Neural crest cell (in vitro differentiated cells): ENCODE data around the gene PGAP1. TPM values are rescaled to one million over a fixed set of nuclear protein-coding genes. Genes with fewer than 3 reads are reported as not detected.

Source experiments
- DNase-seq: peaks from one replicate; pipeline ENCODE4 v3.0.0; 2021; ENCODE audit warnings: low read depth, mixed read lengths, low spot score
- H3K27ac Mint-ChIP-seq: one replicate; pipeline ENCODE4 v1.8.0; 2021; ENCODE audit warnings: mild to moderate bottlenecking, mixed read lengths; ENCODE audit not compliant: unreplicated experiment
- H3K27me3 Mint-ChIP-seq: 2 replicates; pipeline ENCODE4 v1.8.0; 2021; ENCODE audit warnings: low read depth, mild to moderate bottlenecking, mixed read lengths
- H3K36me3 Mint-ChIP-seq: 2 replicates; pipeline ENCODE4 v1.8.0; 2021; ENCODE audit warnings: low read depth, mild to moderate bottlenecking, mixed read lengths
- H3K4me1 Mint-ChIP-seq: 2 replicates; pipeline ENCODE4 v1.8.0; 2021; ENCODE audit warnings: mixed read lengths
- H3K4me3 Mint-ChIP-seq: one replicate; pipeline ENCODE4 v1.8.0; 2021; ENCODE audit warnings: mild to moderate bottlenecking, mixed read lengths
- H3K9me3 Mint-ChIP-seq: 2 replicates; pipeline ENCODE4 v1.8.0; 2021; ENCODE audit warnings: mixed read lengths
- CTCF ChIP-seq: fragments of 200-600 bp; sonication (generic); conservative IDR thresholded peaks from 2 replicates; pipeline ENCODE4 v1.5.0; 2021; ENCODE audit warnings: antibody characterized with exemption, mild to moderate bottlenecking
- total RNA-seq: library from RNA; stranded (reverse); gene quantifications from 2 replicates; pipeline ENCODE4 v1.2.1, GENCODE V29; 2021

The PGAP1 gene
- total RNA-seq, 1 donor from 2014 or later = 48.2 TPM

- no peak overlapping the region for H3K27ac Mint-ChIP-seq
- no peaks in the 10 kb centered on the region for H3K27me3 Mint-ChIP-seq
- no peaks in the 10 kb centered on the region for H3K4me1 Mint-ChIP-seq
- peaks cover 1% of the 10 kb centered on the region for H3K9me3 Mint-ChIP-seq
- no peak overlapping the region for H3K4me3 Mint-ChIP-seq
- no peak for DNase-seq
- peaks cover 21% of the 10 kb centered on the region for H3K36me3 Mint-ChIP-seq
- no peak for TF ChIP-seq CTCF
These were observed 39.1 kb downstream of the PGAP1 start for GRCh38 chr2:196887431-196887830.

DNA sequence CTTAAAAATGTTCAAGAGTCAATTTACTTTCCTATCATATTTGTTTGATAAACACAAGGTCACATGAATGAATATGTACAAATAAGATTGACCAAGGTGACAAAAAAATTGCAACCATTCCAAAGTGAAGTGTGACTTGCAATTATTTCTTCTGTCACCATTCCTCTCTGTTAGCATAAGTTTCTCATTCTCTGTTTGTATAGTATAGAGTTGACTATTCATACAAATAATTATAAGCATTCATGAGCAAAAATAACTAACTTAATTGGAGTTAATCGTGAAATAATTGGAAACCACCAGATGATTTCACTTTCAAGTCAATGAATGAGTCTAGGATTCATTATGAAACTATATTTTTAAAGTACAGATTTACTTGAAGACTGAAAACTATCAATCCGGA, 42.1 kb downstream of the PGAP1 start:
- H3K27me3 Mint-ChIP-seq = no peaks in the 10 kb centered on the region
- DNase-seq = no peak
- H3K4me1 Mint-ChIP-seq = no peaks in the 10 kb centered on the region
- H3K9me3 Mint-ChIP-seq = peaks cover 8% of the 10 kb centered on the region
- no peak for TF ChIP-seq CTCF
- peaks cover 37% of the 10 kb centered on the region for H3K36me3 Mint-ChIP-seq
- H3K4me3 Mint-ChIP-seq = no peak overlapping the region
- no peak overlapping the region for H3K27ac Mint-ChIP-seq

DNA sequence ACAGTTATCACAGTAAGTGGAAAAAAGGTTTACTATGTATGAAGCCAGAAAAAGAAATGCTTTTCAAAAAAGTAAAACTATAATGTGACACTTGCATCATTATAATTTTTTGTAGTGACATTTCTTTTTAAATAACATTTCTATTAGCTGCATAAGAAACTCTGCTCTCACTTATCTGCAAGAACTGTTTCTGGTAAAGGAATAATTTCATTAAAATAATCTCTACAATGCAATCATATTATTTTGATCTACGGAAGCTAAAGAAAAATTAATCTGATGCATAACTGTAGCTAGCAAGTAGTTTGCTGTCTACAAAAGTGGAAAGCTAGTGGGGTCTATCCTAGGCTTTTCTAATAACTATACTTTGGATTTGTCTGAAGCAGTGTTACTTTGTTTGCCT, 50.1 kb downstream of the PGAP1 start:
- H3K9me3 Mint-ChIP-seq = peaks cover under 1% of the 10 kb centered on the region
- no peak overlapping the region for H3K27ac Mint-ChIP-seq
- H3K4me1 Mint-ChIP-seq = no peaks in the 10 kb centered on the region
- TF ChIP-seq CTCF = no peak
- no peaks in the 10 kb centered on the region for H3K27me3 Mint-ChIP-seq
- DNase-seq = no peak
- H3K36me3 Mint-ChIP-seq = peaks cover 20% of the 10 kb centered on the region
- no peak overlapping the region for H3K4me3 Mint-ChIP-seq

- no peak for TF ChIP-seq CTCF
- Mint-ChIP-seq H3K4me3 (no peak overlapping the region), H3K9me3 (no peaks in the 10 kb centered on the region), H3K36me3 (peaks cover 15% of the 10 kb centered on the region), H3K27ac (no peak overlapping the region), H3K4me1 (no peaks in the 10 kb centered on the region), H3K27me3 (no peaks in the 10 kb centered on the region)
- no peak for DNase-seq
These were observed 51.1 kb downstream of the PGAP1 start for GRCh38 chr2:196875414-196875813.

DNA sequence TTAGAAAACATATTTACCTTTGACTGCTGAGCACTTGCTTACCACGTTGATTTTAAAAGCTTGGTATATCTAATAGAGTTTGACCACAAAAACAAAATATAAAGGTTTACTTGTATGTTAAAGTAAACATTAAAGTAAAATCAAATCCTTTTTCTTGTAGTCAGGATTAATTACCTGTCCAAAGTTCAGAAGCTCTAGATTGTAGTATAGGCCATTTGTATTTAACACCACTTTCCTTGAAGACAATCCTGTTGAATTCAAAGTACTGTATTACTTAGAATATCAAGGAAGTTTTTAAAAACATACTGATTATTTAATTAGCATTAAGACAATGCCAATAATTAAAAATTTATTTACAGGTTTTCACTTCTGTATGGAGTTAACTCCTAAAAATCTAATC, 53.0 kb downstream of the PGAP1 start:
- H3K27me3 Mint-ChIP-seq = no peaks in the 10 kb centered on the region
- H3K4me1 Mint-ChIP-seq = no peaks in the 10 kb centered on the region
- peaks cover 10% of the 10 kb centered on the region for H3K36me3 Mint-ChIP-seq
- no peak for DNase-seq
- no peak overlapping the region for H3K27ac Mint-ChIP-seq
- no peak for TF ChIP-seq CTCF
- no peaks in the 10 kb centered on the region for H3K9me3 Mint-ChIP-seq
- H3K4me3 Mint-ChIP-seq = no peak overlapping the region

- TF ChIP-seq CTCF = no peak
- Mint-ChIP-seq H3K4me1 (peaks cover 6% of the 10 kb centered on the region), H3K4me3 (no peak overlapping the region), H3K9me3 (no peaks in the 10 kb centered on the region), H3K27ac (no peak overlapping the region), H3K36me3 (peaks cover 30% of the 10 kb centered on the region), H3K27me3 (no peaks in the 10 kb centered on the region)
- no peak for DNase-seq
These were observed 71.9 kb downstream of the PGAP1 start for GRCh38 chr2:196854629-196855028.
